ENCODE data around the gene ADCY7.

GRCh38 chr16:50238314-50238713 is 28.0 kb upstream of the ADCY7 start:
- TF ChIP-seq CTCF (IDR thresholded peaks at IDR 0.05; ENCODE audit: low read length) = no peak
- no peak for TF ChIP-seq EZH2 (optimal IDR thresholded peaks at IDR 0.05; ENCODE audit: low read depth, low read length)

Data from MM.1S (cell line).